ENCODE results near the gene STK39.

STK39 gene

GRCh38 chr2:167933097-167933814 is 314.1 kb downstream of the STK39 start:
- H3K4me3 ChIP-seq (ENCODE audit: low read length), result no peak overlapping the region
- no peak for DNase-seq (ENCODE audit: low read depth, low spot score)

- H3K4me3 ChIP-seq (ENCODE audit: low read length), result no peak overlapping the region
- DNase-seq (ENCODE audit: low read depth, low spot score), result no peak
These were observed 315.2 kb downstream of the STK39 start for GRCh38 chr2:167932123-167932693.

DNA sequence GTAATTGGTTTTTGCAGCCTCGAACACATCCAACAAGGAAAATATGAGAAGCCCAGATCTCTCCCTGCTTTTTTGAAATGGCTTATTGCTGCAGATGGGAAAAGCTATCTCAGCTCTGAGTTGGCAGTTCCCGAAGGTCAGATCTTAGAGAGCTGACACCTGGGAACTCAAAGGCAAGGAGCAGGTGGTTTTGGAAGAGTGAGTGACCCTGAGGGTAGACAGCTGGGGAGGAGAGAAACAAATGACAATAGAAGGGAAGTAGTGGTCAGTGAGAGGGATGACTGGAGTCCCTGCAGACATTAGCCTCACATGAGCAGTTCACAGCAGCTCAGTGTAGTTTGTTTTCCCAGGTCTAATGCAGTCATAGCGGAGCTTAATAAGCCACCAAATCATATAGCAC is 317.9 kb downstream of the STK39 start:
- no peak for DNase-seq (ENCODE audit: low read depth, low spot score)
- H3K4me3 ChIP-seq (ENCODE audit: low read length), result no peak overlapping the region

DNA sequence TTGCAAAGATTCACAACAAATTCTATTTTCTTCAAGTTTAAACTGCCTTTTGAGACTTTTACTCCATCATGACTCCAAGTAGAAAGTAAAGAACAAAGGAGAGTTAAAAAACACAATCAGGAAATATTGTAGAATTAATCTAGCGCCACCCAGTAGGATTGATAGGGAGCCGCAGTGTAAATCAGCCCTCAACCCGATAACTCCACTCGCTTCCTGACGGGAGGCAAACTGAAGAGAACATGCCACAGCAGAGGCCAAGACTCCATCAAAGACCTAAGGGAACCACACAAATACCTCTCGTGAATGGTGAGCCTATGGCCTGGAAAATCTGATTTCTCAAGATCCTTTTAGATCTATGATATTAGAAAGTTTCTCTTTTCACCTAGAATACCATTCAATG is 319.0 kb downstream of the STK39 start:
- DNase-seq (ENCODE audit: low read depth, low spot score), result no peak
- H3K4me3 ChIP-seq (ENCODE audit: low read length), result no peak overlapping the region

GRCh38 chr2:167925758-167926157 is 321.6 kb downstream of the STK39 start:
- H3K4me3 ChIP-seq (ENCODE audit: low read length), result no peak overlapping the region
- no peak for DNase-seq (ENCODE audit: low read depth, low spot score)

DNA sequence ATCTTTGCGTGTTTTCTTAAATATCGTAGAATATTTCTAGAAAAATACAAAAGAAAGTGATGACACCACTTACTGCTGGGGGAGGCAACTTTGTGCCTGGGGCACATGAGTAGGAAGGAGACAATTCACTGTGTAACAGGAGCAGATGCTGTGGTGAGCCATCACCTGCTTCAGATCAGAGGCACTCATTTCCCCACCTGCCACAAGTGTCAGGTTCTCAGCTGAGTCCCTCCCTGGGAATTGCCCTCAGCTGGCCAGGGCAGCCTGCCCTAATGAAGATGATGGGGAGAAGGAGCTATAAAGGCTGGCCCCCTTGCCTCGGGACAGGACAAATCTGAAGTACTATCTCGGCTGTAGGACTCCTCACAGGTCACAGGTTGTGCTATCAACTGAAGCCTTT is 322.8 kb downstream of the STK39 start:
- DNase-seq (ENCODE audit: low read depth, low spot score), result no peak
- no peak overlapping the region for H3K4me3 ChIP-seq (ENCODE audit: low read length)

DNA sequence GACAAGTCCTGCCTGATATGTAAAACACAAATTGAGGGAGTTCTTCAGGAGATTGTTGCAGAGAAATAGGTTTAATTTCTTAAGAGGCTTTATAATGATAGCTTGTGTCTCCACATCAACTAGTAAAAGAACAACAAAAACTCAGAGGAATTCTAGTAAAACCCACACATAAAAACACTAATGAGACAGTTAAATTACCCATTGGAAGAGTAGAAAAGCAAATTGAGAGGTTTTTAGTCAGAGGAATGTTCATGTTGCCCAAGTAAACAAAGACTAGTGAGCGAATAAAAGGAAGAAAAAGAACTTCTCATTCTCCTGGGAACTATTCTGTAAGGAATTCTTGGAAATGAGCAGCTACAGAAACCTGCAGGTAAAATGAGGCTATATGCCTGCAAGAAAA is 330.6 kb downstream of the STK39 start:
- DNase-seq (ENCODE audit: low read depth, low spot score), result no peak
- H3K4me3 ChIP-seq (ENCODE audit: low read length), result no peak overlapping the region

DNA sequence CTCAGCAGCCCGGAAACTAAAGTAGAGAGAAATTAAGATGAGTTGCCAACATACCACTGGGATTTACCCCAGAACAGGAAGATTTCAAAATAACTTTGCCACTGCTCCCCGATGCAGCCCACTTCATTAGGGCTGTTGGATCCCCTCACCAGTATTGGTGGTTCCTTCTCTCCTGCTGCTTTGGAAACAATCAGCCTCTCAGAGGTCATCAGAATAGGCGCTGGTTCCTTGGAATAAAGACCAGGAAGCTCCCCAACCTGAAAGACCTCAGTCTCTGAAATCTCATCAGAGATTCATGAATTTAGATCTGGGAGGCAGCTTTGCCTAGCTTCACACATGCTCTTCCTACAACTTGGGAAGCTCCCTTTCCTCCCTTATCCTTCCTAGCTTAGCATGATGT is 332.4 kb downstream of the STK39 start:
- no peak for DNase-seq (ENCODE audit: low read depth, low spot score)
- no peak overlapping the region for H3K4me3 ChIP-seq (ENCODE audit: low read length)

DNA sequence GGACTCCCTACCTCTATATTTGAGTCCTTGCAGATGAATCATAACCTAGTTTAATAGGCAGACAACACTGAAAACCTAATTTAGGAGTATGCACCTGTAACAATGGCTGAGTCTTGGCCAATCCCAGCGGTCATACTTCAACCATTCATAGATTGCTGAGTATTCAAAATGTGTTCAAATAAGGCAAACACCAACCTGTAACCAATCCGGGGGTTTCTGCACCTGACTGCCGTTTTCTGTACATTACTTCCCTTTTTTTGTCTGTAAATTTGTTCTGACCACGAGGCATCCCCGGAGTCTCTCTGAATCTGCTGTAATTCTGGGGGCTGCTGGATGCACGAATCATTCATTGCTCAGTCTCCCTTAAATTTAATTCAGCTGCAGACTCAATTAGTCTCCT is 338.6 kb downstream of the STK39 start:
- no peak overlapping the region for H3K4me3 ChIP-seq (ENCODE audit: low read length)
- no peak for DNase-seq (ENCODE audit: low read depth, low spot score)

DNA sequence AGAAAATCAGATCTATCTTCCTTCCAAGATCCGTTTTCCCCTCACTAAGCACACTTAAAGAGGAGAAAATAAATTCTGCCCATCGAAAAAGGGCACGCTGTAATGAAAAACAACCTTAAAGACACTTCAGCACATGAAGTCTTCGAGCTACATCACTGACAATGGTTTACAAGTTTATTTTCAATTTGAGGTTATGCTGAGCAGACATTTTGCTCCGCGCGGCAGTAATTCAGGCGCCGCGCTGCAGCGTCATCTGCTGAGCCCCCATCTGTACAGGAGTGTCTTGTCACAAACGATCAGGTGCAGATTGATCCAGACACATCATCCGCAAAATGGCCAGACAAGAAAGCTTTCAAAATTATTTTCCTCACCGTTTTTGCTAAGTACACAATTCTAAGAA is 341.7 kb downstream of the STK39 start:
- no peak overlapping the region for H3K4me3 ChIP-seq (ENCODE audit: low read length)
- DNase-seq (ENCODE audit: low read depth, low spot score), result no peak
